ENCODE measurements around the gene IL36RN. TPM values are rescaled to one million over a fixed set of nuclear protein-coding genes. Genes with fewer than 3 reads are reported as not detected.

The IL36RN gene
- total RNA-seq, 2 donors from 2014 or later, result not detected

DNA sequence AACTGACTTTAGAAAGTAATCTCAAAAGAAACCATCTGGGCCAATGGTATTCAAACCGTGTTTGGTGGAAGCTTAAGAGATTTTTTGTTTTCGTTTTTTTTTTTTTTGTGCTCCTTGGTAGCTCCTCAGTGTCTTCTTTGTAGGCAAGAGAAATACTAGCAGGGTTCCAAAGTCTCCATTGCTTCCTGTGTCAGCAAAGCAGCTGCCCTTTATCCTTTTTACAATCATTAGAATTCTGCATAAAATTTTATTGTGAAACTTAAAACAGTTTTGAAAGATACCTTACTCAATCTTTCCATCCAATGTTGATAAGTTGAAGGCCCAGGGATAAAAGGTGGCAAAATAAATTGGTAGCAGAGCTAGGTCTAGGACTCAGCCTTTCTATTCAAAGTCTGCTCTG lies 9.3 kb downstream of the IL36RN start:
- Histone ChIP-seq H3K4me1 (no peaks in the 10 kb centered on the region), H3K36me3 (replicated peaks in 1 of 2; ENCODE audit: insufficient read depth in 1 of 2, low read depth in 2 of 2) (no peaks in the 10 kb centered on the region), H3K27ac (no peak overlapping the region), H3K9me3 (no peaks in the 10 kb centered on the region), H3K4me3 (no peak overlapping the region), H3K27me3 (no peaks in the 10 kb centered on the region)
- intact Hi-C loops (cut with DNase I), result no loop called here
- TF ChIP-seq CTCF (IDR thresholded peaks at IDR 0.05) (no peak), POLR2A (IDR thresholded peaks at IDR 0.05) (no peak)
- DNase-seq (no peak), ATAC-seq (no peak)
- WGBS, 2 donors, result 50 to 69% methylated on average over 2 of the region's 2 CpGs

DNA sequence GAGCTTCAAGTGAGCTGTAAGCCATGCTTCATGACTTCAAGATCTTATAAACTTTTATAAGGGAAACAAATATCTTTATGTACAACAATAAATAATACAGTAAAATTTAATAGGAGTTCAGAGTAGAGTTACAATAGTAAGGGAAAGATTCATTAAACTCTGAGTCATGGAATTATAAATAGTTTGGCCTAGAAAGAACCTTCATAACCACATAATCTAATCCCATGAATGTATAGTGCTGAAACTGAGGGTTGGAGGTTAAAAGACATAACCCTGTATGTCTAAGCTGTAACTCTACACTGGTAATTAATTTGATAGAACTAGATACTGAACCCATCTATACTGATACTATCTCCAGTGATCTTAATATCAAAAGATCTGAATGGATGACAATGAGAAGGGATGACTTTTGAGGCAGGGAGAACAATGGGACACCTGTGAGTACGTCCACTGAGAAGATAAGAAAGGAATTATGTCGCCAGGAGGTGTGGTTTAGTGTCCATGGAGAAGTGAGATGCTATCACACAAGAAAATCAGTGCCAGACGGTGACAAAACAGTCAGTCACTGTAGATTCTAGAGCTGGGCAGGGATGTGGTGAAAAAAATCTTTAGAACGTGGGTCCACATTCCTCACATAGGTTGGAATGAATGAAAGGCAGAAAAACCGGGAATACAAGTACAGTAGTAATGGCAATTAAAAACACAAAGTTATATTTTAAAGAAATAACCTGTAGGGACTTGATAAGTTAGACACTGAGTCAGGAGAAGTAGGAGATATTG lies 9.9 kb downstream of the IL36RN start:
- DNase-seq (no peak), ATAC-seq (peak; percentile 12)
- intact Hi-C loops (cut with DNase I), result no loop called here
- H3K27ac ChIP-seq, result no peak overlapping the region
- no peaks in the 10 kb centered on the region for H3K36me3 ChIP-seq (replicated peaks in 1 of 2; ENCODE audit: insufficient read depth in 1 of 2, low read depth in 2 of 2)
- H3K4me1 ChIP-seq, result no peaks in the 10 kb centered on the region
- H3K4me3 ChIP-seq, result no peak overlapping the region
- 24 to 29% methylated on average over 5 of the region's 5 CpGs for WGBS, 2 donors
- H3K27me3 ChIP-seq, result no peaks in the 10 kb centered on the region
- no peak for TF ChIP-seq CTCF (IDR thresholded peaks at IDR 0.05)
- H3K9me3 ChIP-seq, result no peaks in the 10 kb centered on the region

DNA sequence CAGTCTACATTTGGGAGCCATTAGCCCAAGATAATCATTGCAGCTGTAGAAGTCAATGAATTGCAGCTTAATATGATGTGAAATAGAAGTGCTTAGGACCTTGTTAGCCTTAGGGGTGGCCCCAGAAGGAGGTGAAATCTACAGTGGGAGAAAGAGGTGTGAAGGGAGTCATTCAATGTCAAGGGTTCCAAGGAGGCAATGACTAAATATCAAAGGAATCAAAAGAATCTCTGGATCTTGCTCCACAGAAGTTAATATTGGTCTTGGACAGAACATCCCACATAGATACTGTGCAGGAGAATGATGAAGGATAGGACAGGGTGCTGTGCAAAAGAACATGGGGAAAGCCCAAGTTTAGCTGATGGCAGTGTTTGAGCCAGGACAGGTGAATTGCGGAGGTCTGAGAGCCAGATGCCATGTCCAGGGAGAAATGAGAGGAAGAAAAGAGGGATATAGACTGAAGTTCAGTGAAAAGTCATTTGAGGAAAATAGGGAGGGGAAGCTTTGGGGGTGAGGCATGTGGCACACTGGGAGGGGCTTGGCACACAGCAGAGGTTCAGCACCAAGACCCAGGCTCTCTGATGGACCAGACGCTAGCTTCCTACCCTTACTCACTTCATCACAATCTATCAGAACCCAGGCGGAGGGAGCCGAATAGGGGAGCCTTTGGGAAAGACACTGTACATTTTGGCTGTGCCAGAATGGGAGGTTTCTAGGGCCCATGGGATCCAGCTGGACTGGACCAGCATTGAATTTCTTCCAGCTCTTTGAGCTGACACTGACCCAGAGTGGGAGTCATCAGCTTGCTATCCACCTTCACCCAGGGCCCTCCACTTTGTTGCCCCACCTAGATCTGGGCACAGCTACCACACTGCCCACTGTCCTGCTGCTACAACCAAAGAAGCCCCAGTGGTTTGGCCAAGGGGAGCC lies 10.9 kb downstream of the IL36RN start:
- TF ChIP-seq CTCF (IDR thresholded peaks at IDR 0.05) (no peak), POLR2A (IDR thresholded peaks at IDR 0.05) (no peak)
- Histone ChIP-seq H3K9me3 (no peaks in the 10 kb centered on the region), H3K27me3 (no peaks in the 10 kb centered on the region), H3K4me3 (no peak overlapping the region), H3K36me3 (replicated peaks in 1 of 2; ENCODE audit: insufficient read depth in 1 of 2, low read depth in 2 of 2) (no peaks in the 10 kb centered on the region), H3K4me1 (no peaks in the 10 kb centered on the region), H3K27ac (no peak overlapping the region)
- ATAC-seq (no peak), DNase-seq (no peak)
- intact Hi-C loops (cut with DNase I), result no loop called here
- 68 to 93% methylated on average over 4 of the region's 4 CpGs for WGBS, 2 donors

DNA sequence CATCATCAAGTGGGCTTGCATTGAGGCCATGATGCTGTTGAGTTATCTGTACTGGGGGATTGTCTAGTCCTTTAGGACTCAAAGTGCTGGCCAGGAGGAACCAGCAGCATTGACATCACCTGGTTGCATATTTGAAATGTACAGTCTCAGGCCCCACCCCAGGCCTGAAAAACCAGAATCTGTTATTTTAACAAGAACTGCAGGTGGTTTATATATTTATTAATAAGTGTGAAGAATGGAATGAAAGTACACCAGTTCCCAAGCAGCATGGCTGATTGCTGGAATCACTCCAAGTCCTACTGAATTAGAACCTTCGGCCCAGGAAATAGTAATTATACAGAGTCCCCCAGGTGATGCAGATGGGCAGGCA lies 11.6 kb downstream of the IL36RN start:
- intact Hi-C loops (cut with DNase I), result no loop called here
- TF ChIP-seq POLR2A (IDR thresholded peaks at IDR 0.05), result no peak
- no peak for TF ChIP-seq CTCF (IDR thresholded peaks at IDR 0.05)
- Histone ChIP-seq H3K9me3 (no peaks in the 10 kb centered on the region), H3K36me3 (replicated peaks in 1 of 2; ENCODE audit: insufficient read depth in 1 of 2, low read depth in 2 of 2) (no peaks in the 10 kb centered on the region), H3K4me3 (no peak overlapping the region), H3K4me1 (no peaks in the 10 kb centered on the region), H3K27me3 (no peaks in the 10 kb centered on the region), H3K27ac (no peak overlapping the region)
- DNase-seq (no peak), ATAC-seq (no peak)
- WGBS, 2 donors, result 75 to 78% methylated on average over 1 of the region's 1 CpG
